ENCODE measurements around the gene ZNF425. TPM values are rescaled to one million over a fixed set of nuclear protein-coding genes. Genes with fewer than 3 reads are reported as not detected.

ZNF425 gene
- total RNA-seq, 1 experiment from 2014 or later: 3.3 TPM

DNA sequence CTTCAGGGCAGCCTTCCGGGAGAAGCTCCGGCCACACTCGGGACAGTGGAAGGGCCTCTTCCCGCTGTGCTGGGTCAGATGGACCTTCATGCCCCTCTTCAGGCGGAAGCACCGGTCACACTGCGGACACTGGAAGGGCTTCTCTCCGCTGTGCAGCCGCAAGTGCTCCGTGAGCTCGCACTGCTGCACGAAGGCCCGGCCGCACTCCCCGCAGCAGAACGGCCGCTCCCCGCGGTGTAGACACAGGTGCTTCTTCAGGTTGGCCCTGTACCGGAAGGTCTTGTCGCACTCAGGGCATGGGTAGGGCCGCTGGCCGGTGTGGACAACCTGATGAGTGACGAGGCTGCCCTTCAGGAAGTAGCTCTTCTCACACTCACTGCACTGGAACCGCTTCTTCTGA, 21.4 kb downstream of the ZNF425 start:
- intact Hi-C loops (cut with micrococcal nuclease): no loop called here
- no TSS peak for BruUV-seq (replicated peaks)
- Mint-ChIP-seq H3K27me3 (ENCODE audit: insufficient read depth, unreplicated experiment) (no peaks in the 10 kb centered on the region), H3K36me3 (ENCODE audit: insufficient read depth, unreplicated experiment) (no peaks in the 10 kb centered on the region), H3K4me1 (ENCODE audit: insufficient read depth, unreplicated experiment) (no peaks in the 10 kb centered on the region), H3K4me3 (ENCODE audit: unreplicated experiment) (no peak overlapping the region), H3K9me3 (ENCODE audit: unreplicated experiment) (no peaks in the 10 kb centered on the region), H3K27ac (ENCODE audit: low read depth, unreplicated experiment) (no peak overlapping the region)
- ChIA-PET CTCF (interaction anchor here (0.6 kb wide), 1 partner anchor 78 kb away, joined by 5 read pairs; no protein-coding TSS in a partner anchor), POLR2A (no interaction called here)
- TF ChIP-seq, protein P1, sequence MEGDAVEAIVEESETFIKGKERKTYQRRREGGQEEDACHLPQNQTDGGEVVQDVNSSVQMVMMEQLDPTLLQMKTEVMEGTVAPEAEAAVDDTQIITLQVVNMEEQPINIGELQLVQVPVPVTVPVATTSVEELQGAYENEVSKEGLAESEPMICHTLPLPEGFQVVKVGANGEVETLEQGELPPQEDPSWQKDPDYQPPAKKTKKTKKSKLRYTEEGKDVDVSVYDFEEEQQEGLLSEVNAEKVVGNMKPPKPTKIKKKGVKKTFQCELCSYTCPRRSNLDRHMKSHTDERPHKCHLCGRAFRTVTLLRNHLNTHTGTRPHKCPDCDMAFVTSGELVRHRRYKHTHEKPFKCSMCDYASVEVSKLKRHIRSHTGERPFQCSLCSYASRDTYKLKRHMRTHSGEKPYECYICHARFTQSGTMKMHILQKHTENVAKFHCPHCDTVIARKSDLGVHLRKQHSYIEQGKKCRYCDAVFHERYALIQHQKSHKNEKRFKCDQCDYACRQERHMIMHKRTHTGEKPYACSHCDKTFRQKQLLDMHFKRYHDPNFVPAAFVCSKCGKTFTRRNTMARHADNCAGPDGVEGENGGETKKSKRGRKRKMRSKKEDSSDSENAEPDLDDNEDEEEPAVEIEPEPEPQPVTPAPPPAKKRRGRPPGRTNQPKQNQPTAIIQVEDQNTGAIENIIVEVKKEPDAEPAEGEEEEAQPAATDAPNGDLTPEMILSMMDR (IDR thresholded peaks at IDR 0.05; ENCODE audit: unreplicated experiment): no peak
- DNase-seq (ENCODE audit: unreplicated experiment): no peak

DNA sequence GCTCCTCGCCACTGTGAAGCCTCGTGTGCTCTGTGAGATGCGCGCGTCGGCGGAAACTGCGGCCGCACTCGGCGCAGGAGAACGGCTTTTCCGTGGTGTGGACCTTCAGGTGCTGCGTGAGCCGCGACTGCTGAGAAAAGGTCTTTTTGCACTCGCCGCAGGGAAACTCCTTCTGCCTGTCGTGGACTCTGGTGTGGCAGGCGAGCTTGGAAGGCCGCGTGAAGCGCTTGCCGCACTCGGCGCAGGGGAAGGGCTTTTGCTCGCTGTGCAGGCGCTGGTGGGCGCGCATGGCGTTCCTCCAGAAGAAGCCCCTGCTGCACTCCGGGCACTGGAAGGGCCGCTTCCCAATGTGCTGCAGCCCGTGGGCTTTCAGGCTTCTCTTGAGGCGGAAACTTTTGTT, 21.9 kb downstream of the ZNF425 start:
- Mint-ChIP-seq H3K27ac (ENCODE audit: low read depth, unreplicated experiment) (no peak overlapping the region), H3K36me3 (ENCODE audit: insufficient read depth, unreplicated experiment) (no peaks in the 10 kb centered on the region), H3K27me3 (ENCODE audit: insufficient read depth, unreplicated experiment) (no peaks in the 10 kb centered on the region), H3K9me3 (ENCODE audit: unreplicated experiment) (no peaks in the 10 kb centered on the region), H3K4me3 (ENCODE audit: unreplicated experiment) (no peak overlapping the region), H3K4me1 (ENCODE audit: insufficient read depth, unreplicated experiment) (no peaks in the 10 kb centered on the region)
- POLR2A ChIA-PET: interaction anchor here (1.1 to 1.2 kb wide), 2 partner anchors 21 to 38 kb away, joined by 3 read pairs; no protein-coding TSS in a partner anchor
- DNase-seq (ENCODE audit: unreplicated experiment): no peak
- BruUV-seq (replicated peaks): no TSS peak
- intact Hi-C loops (cut with micrococcal nuclease): no loop called here
- CTCF ChIA-PET: interaction anchor here (0.5 to 0.6 kb wide), 2 partner anchors 10 to 79 kb away, joined by 3 to 5 read pairs; no protein-coding TSS in a partner anchor
- TF ChIP-seq, protein P1 (IDR thresholded peaks at IDR 0.05; ENCODE audit: unreplicated experiment): no peak

DNA sequence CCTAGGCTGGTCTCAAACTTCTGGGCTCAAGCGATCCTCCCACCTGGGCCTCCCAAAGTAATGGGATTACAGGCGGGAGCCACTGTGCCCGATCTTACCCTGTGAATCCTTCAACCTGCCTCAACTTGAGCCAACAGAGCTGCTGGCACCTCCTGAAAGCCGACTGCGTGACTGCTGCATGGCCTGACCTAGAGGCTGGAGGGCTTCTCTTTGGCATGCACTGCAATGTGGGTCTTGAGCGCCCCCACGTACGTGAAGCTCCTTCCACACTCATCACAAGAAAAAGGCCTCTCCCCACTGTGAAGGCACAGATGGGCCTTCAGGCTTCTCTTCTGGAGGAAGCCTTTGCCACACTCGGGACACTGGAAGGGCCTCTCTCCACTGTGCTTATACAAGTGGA, 22.7 kb downstream of the ZNF425 start:
- Mint-ChIP-seq H3K36me3 (ENCODE audit: insufficient read depth, unreplicated experiment) (no peaks in the 10 kb centered on the region), H3K27me3 (ENCODE audit: insufficient read depth, unreplicated experiment) (no peaks in the 10 kb centered on the region), H3K27ac (ENCODE audit: low read depth, unreplicated experiment) (no peak overlapping the region), H3K4me3 (ENCODE audit: unreplicated experiment) (no peak overlapping the region), H3K4me1 (ENCODE audit: insufficient read depth, unreplicated experiment) (no peaks in the 10 kb centered on the region), H3K9me3 (ENCODE audit: unreplicated experiment) (no peaks in the 10 kb centered on the region)
- DNase-seq (ENCODE audit: unreplicated experiment): no peak
- ChIA-PET POLR2A (interaction anchor here (1.1 to 1.2 kb wide), 2 partner anchors 21 to 38 kb away, joined by 3 read pairs; no protein-coding TSS in a partner anchor), CTCF (interaction anchor here (1.0 kb wide), 1 partner anchor 17 kb away, joined by 5 read pairs; no protein-coding TSS in a partner anchor)
- BruUV-seq (replicated peaks): no TSS peak
- intact Hi-C loops (cut with micrococcal nuclease): no loop called here
- TF ChIP-seq, protein P1 (IDR thresholded peaks at IDR 0.05; ENCODE audit: unreplicated experiment): no peak

DNA sequence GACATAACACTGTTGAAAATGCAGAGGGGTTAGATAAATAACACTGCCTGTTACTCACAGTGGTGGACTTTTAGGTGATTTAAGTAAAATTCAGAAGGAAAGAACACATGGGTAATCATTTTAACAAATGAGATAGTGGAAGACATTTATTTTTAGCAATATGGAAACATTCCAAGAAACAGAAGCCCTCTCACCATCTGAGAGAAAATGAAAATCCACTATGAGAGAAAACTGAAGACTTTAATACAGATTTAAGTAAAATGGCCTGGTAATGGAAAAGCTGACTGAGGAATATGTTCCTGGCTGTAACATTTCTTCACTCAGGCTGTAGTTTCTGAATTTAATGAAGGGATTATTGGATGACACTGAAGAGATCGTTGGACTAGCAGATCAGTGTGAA, 23.5 kb downstream of the ZNF425 start:
- Mint-ChIP-seq H3K36me3 (ENCODE audit: insufficient read depth, unreplicated experiment) (no peaks in the 10 kb centered on the region), H3K9me3 (ENCODE audit: unreplicated experiment) (no peaks in the 10 kb centered on the region), H3K4me3 (ENCODE audit: unreplicated experiment) (no peak overlapping the region), H3K27me3 (ENCODE audit: insufficient read depth, unreplicated experiment) (no peaks in the 10 kb centered on the region), H3K27ac (ENCODE audit: low read depth, unreplicated experiment) (no peak overlapping the region), H3K4me1 (ENCODE audit: insufficient read depth, unreplicated experiment) (no peaks in the 10 kb centered on the region)
- TF ChIP-seq, protein P1 (IDR thresholded peaks at IDR 0.05; ENCODE audit: unreplicated experiment): no peak
- intact Hi-C loops (cut with micrococcal nuclease): no loop called here
- no peak for DNase-seq (ENCODE audit: unreplicated experiment)
- CTCF ChIA-PET: no interaction called here
- no TSS peak for BruUV-seq (replicated peaks)
- POLR2A ChIA-PET: no interaction called here
